Suprapubic skin (tissue), 3 donors: ENCODE results near the gene DTYMK.

Experiments used
- EP300 ChIP-seq: sonication (generic); formaldehyde crosslinking; IDR thresholded peaks from one replicate; pipeline ENCODE4 v1.6.1; 2017; ENCODE audit warnings: antibody characterized with exemption
- TF ChIP-seq, protein P1 (sequence below), 2 donors: fragments of 200-600 bp in 1 of 2; fragments of 450-650 bp in 1 of 2; sonication (generic) in 1 of 2; IDR thresholded peaks; one replicate each; pipeline ENCODE4 v1.5.1; 2016 to 2019; ENCODE audit warnings: antibody characterized with exemption in 2 of 2, mild to moderate bottlenecking in 1 of 2, moderate library complexity in 1 of 2

DNA sequence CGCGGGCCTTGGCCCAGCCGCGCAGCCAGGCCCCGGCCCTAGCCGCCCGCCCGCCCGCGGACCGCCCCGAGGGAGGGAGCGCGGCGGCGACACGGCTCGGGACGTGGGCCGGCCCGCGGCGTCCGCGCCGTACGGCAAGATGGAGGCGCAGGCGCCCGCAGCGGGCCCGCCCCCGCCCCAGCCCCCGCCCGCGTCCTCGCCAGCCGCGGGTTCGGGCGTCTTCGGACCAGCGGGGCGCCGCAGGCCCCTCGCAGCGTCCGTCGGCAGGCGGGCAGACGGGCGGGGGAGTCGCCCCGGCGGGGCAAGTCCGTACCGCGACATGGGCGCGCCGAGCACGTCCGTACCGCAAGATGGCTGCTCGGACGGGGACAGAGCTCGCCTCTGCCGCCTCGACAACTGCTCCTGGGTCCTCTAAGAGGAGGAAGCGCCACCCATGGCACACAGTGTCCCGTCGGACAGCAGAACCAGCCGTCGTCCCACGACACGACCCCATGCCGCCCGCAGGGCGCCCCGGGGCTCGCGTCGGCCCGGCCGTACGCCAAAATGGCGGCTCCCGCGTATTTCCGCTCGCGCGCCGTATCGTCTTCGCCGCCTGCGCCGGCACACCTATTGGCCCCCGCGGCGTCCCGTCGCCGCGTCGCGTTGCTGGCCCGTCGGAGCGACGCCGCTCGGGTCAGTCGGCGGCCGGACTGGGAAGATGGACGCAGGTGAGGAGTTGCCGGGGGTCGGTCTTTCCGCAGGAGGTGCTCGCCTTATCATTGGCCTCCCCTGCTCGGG is 49.4 kb downstream of the DTYMK start, which contains the start of the genes ATG4B and THAP4:
- TF ChIP-seq, protein P1, sequence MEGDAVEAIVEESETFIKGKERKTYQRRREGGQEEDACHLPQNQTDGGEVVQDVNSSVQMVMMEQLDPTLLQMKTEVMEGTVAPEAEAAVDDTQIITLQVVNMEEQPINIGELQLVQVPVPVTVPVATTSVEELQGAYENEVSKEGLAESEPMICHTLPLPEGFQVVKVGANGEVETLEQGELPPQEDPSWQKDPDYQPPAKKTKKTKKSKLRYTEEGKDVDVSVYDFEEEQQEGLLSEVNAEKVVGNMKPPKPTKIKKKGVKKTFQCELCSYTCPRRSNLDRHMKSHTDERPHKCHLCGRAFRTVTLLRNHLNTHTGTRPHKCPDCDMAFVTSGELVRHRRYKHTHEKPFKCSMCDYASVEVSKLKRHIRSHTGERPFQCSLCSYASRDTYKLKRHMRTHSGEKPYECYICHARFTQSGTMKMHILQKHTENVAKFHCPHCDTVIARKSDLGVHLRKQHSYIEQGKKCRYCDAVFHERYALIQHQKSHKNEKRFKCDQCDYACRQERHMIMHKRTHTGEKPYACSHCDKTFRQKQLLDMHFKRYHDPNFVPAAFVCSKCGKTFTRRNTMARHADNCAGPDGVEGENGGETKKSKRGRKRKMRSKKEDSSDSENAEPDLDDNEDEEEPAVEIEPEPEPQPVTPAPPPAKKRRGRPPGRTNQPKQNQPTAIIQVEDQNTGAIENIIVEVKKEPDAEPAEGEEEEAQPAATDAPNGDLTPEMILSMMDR (IDR thresholded peaks at IDR 0.05) = no peak
- no peak for TF ChIP-seq EP300
